H54 (cell line): ENCODE measurements around the gene FANCC.

Experiments
- DNase-seq: peaks from one replicate; pipeline ENCODE4 v3.0.0; 2011; ENCODE audit warnings: low spot score, mixed read lengths; ENCODE audit not compliant: insufficient read length
- FAIRE-seq: peaks from 3 replicates; lab custom pipeline; 2011; peaks lifted over from hg19 to GRCh38; lab: Jason Lieb, UNC
- POLR2A ChIP-seq: IDR thresholded peaks from 2 replicates; pipeline ENCODE4 v1.6.1; 2011; ENCODE audit warnings: low read depth, mild to moderate bottlenecking, low read length

FANCC gene

GRCh38 chr9:95193480-95193879 is 124.0 kb downstream of the FANCC start:
- FAIRE-seq = no peak
- no peak for DNase-seq
- TF ChIP-seq POLR2A = no peak

- no peak for FAIRE-seq
- no peak for TF ChIP-seq POLR2A
- DNase-seq = no peak
These were observed 124.4 kb downstream of the FANCC start for GRCh38 chr9:95193067-95193466.

- no peak for TF ChIP-seq POLR2A
These were observed 124.9 kb downstream of the FANCC start for GRCh38 chr9:95192631-95193030.

GRCh38 chr9:95190413-95190812 is 127.1 kb downstream of the FANCC start:
- FAIRE-seq = no peak
- no peak for DNase-seq

More at GRCh38 chr9:95192631-95193030, 124.9 kb downstream of the FANCC start:
- DNase-seq = no peak
- no peak for FAIRE-seq

GRCh38 chr9:95189251-95190098 is 128.0 kb downstream of the FANCC start:
- no peak for DNase-seq
- TF ChIP-seq POLR2A = no peak
- no peak for FAIRE-seq

More at GRCh38 chr9:95190413-95190812, 127.1 kb downstream of the FANCC start:
- no peak for TF ChIP-seq POLR2A

GRCh38 chr9:95188459-95188858 is 129.1 kb downstream of the FANCC start:
- TF ChIP-seq POLR2A = no peak
- DNase-seq (no peak), FAIRE-seq (no peak)

- FAIRE-seq = no peak
- TF ChIP-seq POLR2A = no peak
- DNase-seq = no peak
These were observed 131.6 kb downstream of the FANCC start for GRCh38 chr9:95185956-95186355.

- no peak for TF ChIP-seq POLR2A
- FAIRE-seq = no peak
- no peak for DNase-seq
These were observed 134.5 kb downstream of the FANCC start for GRCh38 chr9:95182854-95183563.

GRCh38 chr9:95181835-95182234 is 135.7 kb downstream of the FANCC start:
- FAIRE-seq (no peak), DNase-seq (no peak)
- TF ChIP-seq POLR2A = no peak

- FAIRE-seq (peak; percentile 57), DNase-seq (no peak)
These were observed 136.2 kb downstream of the FANCC start for GRCh38 chr9:95181226-95181818.

GRCh38 chr9:95177617-95178016 is 139.9 kb downstream of the FANCC start:
- FAIRE-seq (no peak), DNase-seq (no peak)
- no peak for TF ChIP-seq POLR2A

More at GRCh38 chr9:95181226-95181818, 136.2 kb downstream of the FANCC start:
- TF ChIP-seq POLR2A = no peak

GRCh38 chr9:95176755-95177319 is 140.7 kb downstream of the FANCC start:
- FAIRE-seq (peak; percentile 36), DNase-seq (no peak)
- no peak for TF ChIP-seq POLR2A

GRCh38 chr9:95175523-95175922 is 142.0 kb downstream of the FANCC start:
- DNase-seq = no peak
- no peak for FAIRE-seq
- no peak for TF ChIP-seq POLR2A

- no peak for TF ChIP-seq POLR2A
- FAIRE-seq = peak; percentile 67
- no peak for DNase-seq
These were observed 143.5 kb downstream of the FANCC start for GRCh38 chr9:95174038-95174437.
